ENCODE results near the gene OSBPL8. TPM values are rescaled to one million over a fixed set of nuclear protein-coding genes. Genes with fewer than 3 reads are reported as not detected.
A peak's percentile ranks its signal among the peaks of the same experiment; 100 is the strongest.

Gene OSBPL8
- total RNA-seq, 2 experiments from 2014 or later, result 154 to 160 TPM

DNA sequence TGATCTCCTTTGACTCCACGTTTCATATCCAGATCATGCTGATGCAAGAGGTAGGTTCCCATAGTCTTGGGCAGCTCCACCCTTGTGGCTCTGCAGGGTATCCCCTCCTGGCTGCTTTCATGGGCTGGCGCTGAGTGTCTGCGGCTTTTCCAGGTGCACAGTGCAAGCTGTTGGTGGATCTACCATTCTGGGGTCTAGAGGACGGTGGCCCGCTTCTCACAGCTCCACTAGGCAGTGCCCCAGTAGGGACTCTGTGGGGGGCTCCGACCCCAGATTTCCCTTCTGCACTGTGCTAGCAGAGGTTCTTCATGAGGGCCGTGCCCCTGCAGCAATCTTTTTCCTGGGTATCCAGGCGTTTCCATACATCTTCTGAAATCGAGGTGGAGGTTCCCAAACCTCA is 199.3 kb downstream of the OSBPL8 start:
- Histone ChIP-seq H3K27ac (ENCODE audit: low read depth in 1 of 2, low read length in 2 of 2) (no peak overlapping the region), H3K27me3 (ENCODE audit: control insufficient read depth in 1 of 2, insufficient read depth in 2 of 2, low read length in 2 of 2) (no peaks in the 10 kb centered on the region), H3K4me1 (ENCODE audit: insufficient read depth, low read length) (no peaks in the 10 kb centered on the region), H3K4me3 (ENCODE audit: low read length) (no peak overlapping the region), H3K9me3 (ENCODE audit: control insufficient read depth in 1 of 2, insufficient read depth in 1 of 2, low read length in 2 of 2) (no peaks in the 10 kb centered on the region), H3K36me3 (ENCODE audit: insufficient read depth, low read length) (peaks cover 48% of the 10 kb centered on the region)
- ATAC-seq (ENCODE audit: poor library complexity) (no peak), DNase-seq (no peak)
- no peak overlapping the region for H3K4me3 Mint-ChIP-seq
- CTCF ChIA-PET, result no interaction called here
- H3K9me3 Mint-ChIP-seq, result peaks cover 2% of the 10 kb centered on the region
- H3K36me3 Mint-ChIP-seq (ENCODE audit: low read depth), result peaks cover 93% of the 10 kb centered on the region
- no peaks in the 10 kb centered on the region for H3K27me3 Mint-ChIP-seq
- H3K27ac Mint-ChIP-seq, result no peak overlapping the region
- POLR2A ChIA-PET, result no interaction called here
- TF ChIP-seq, protein P1, sequence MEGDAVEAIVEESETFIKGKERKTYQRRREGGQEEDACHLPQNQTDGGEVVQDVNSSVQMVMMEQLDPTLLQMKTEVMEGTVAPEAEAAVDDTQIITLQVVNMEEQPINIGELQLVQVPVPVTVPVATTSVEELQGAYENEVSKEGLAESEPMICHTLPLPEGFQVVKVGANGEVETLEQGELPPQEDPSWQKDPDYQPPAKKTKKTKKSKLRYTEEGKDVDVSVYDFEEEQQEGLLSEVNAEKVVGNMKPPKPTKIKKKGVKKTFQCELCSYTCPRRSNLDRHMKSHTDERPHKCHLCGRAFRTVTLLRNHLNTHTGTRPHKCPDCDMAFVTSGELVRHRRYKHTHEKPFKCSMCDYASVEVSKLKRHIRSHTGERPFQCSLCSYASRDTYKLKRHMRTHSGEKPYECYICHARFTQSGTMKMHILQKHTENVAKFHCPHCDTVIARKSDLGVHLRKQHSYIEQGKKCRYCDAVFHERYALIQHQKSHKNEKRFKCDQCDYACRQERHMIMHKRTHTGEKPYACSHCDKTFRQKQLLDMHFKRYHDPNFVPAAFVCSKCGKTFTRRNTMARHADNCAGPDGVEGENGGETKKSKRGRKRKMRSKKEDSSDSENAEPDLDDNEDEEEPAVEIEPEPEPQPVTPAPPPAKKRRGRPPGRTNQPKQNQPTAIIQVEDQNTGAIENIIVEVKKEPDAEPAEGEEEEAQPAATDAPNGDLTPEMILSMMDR (IDR thresholded peaks at IDR 0.05), result no peak
- intact Hi-C loops (cut with DNase I, micrococcal nuclease), result no loop called here
- no peaks in the 10 kb centered on the region for H3K4me1 Mint-ChIP-seq (ENCODE audit: low read depth)

DNA sequence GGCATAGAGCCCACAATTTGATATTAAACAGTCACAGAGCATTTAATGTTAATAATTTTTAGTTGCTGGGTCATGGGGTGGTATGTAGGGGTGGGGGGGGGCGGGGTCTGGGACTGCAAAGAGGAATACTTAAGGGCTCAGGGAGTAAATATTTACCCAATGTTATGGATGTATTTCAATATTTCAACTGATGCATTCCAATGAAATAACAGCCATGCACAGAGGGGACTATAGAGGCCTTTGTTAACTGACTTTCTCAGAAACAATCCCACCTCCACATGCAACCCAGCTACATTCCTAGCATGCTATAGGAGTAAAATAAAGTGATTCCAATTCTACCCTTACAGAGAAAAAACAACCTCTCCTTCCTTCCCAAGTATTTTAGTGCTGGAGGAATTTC is 203.5 kb downstream of the OSBPL8 start:
- no peaks in the 10 kb centered on the region for H3K4me1 Mint-ChIP-seq (ENCODE audit: low read depth)
- no peaks in the 10 kb centered on the region for H3K27me3 Mint-ChIP-seq
- no peak overlapping the region for H3K4me3 Mint-ChIP-seq
- H3K36me3 ChIP-seq (ENCODE audit: insufficient read depth, low read length), result peaks cover 48% of the 10 kb centered on the region
- no peaks in the 10 kb centered on the region for H3K27me3 ChIP-seq (ENCODE audit: control insufficient read depth in 1 of 2, insufficient read depth in 2 of 2, low read length in 2 of 2)
- ChIA-PET CTCF (no interaction called here), POLR2A (no interaction called here)
- intact Hi-C loops (cut with DNase I, micrococcal nuclease), result loop anchor here in 1 of 2 experiments (10.0 kb wide), 1 partner anchor 971 kb away; no protein-coding TSS in a partner anchor
- no peak overlapping the region for H3K27ac Mint-ChIP-seq
- ATAC-seq (ENCODE audit: poor library complexity) (no peak), DNase-seq (no peak)
- H3K36me3 Mint-ChIP-seq (ENCODE audit: low read depth), result peaks cover 70% of the 10 kb centered on the region
- no peaks in the 10 kb centered on the region for H3K9me3 Mint-ChIP-seq
- no peak overlapping the region for H3K4me3 ChIP-seq (ENCODE audit: low read length)
- TF ChIP-seq, protein P1 (IDR thresholded peaks at IDR 0.05), result no peak
- H3K4me1 ChIP-seq (ENCODE audit: insufficient read depth, low read length), result no peaks in the 10 kb centered on the region
- no peaks in the 10 kb centered on the region for H3K9me3 ChIP-seq (ENCODE audit: control insufficient read depth in 1 of 2, insufficient read depth in 1 of 2, low read length in 2 of 2)
- no peak overlapping the region for H3K27ac ChIP-seq (ENCODE audit: low read depth in 1 of 2, low read length in 2 of 2)

DNA sequence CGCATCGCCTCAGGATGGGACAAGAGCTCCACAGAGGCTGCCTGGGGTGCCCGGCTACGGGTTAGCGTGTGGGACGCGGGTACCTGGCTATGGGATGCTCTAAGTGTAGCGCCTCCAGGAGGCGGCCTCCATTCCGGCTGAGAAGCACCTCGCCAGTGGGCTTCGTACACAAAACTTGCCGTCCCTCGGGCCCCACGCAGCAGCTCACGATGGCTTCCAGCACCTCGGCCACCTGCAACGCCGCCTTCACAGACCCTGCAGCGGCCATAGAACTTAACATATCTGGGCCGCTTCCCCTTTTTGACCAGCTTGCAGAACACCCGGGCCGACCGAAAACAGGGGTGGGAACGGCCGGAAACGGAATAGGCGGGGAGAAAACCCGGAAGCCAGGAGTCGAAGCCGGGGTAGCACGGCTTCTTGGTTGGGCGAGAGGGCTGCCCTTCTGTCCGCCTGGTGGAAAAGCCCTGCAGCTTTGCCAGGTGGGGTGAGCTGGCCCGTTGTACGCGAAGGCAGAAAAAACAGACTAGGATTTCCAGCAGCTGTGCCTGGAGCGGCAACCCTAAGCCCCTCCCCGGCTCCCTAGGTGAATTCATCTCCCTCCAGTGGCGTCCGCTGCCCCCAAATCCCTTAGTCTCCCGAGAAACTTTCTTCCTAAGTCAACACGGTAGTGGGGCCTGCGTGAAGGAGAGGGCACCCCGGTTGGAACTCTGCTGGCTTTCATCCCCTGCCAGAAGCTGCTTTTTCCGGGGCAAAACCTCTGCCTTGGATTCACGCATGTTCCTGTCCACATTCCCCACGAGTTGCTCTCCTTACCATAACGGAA is 211.3 kb downstream of the OSBPL8 start, which contains the start of gene BBS10:
TSS of gene BBS10 (minus strand) at position 337 of the 823 bp plus-strand sequence. CDS start at position 280, 57 bp downstream.
- H3K36me3 Mint-ChIP-seq (ENCODE audit: low read depth), result peaks cover 7% of the 10 kb centered on the region
- TF ChIP-seq, protein P1 (IDR thresholded peaks at IDR 0.05), result peak; percentile 33

More for the DNA sequence above, 211.3 kb downstream of the OSBPL8 start, which contains the start of gene BBS10:
- ATAC-seq (ENCODE audit: poor library complexity) (peak; percentile 96), DNase-seq (peak; percentile 75 to 92 (median 82))
- H3K27me3 ChIP-seq (ENCODE audit: control insufficient read depth in 1 of 2, insufficient read depth in 2 of 2, low read length in 2 of 2), result no peaks in the 10 kb centered on the region
- Mint-ChIP-seq H3K4me1 (ENCODE audit: low read depth) (peaks cover 43% of the 10 kb centered on the region), H3K27me3 (no peaks in the 10 kb centered on the region), H3K27ac (peak within 1 kb of the TSS; percentile 95), H3K9me3 (no peaks in the 10 kb centered on the region), H3K4me3 (peak within 1 kb of the TSS; percentile 96)
- H3K36me3 ChIP-seq (ENCODE audit: insufficient read depth, low read length), result no peaks in the 10 kb centered on the region
- H3K9me3 ChIP-seq (ENCODE audit: control insufficient read depth in 1 of 2, insufficient read depth in 1 of 2, low read length in 2 of 2), result no peaks in the 10 kb centered on the region
- H3K4me1 ChIP-seq (ENCODE audit: insufficient read depth, low read length), result peaks cover 15% of the 10 kb centered on the region
- peak within 1 kb of the TSS; percentile 81 for H3K4me3 ChIP-seq (ENCODE audit: low read length)
- ChIA-PET CTCF (interaction anchor here (1.4 to 1.8 kb wide), 2 partner anchors 9 to 821 kb away, joined by 3 to 7 read pairs; no protein-coding TSS in a partner anchor), POLR2A (interaction anchor here (0.6 to 2.5 kb wide), 20 partner anchors 9 to 1810 kb away, joined by 3 to 15 read pairs (median 4); partner anchors contain the start of genes ATXN7L3B, GLIPR1L2, KRR1 and NAP1L1)
- H3K27ac ChIP-seq (ENCODE audit: low read depth in 1 of 2, low read length in 2 of 2), result peak within 1 kb of the TSS; percentile 77
- intact Hi-C loops (cut with DNase I, micrococcal nuclease), result loop anchor here (2.0 to 5.0 kb wide), 5 partner anchors 209 to 836 kb away; partner anchors contain the start of genes KRR1 (in 2 of the 2), NAP1L1 (in 1 of the 2), OSBPL8 (in 1 of the 2) and ZDHHC17 (in 1 of the 2)

All from CD4-positive, alpha-beta T cell (primary cell).